OCI-LY7 (cell line): ENCODE measurements around the gene TM4SF4.

Source experiments
- EZH2phosphoT487 ChIP-seq: fragments of 200-600 bp; sonication (generic); IDR thresholded peaks from 2 replicates; pipeline ENCODE4 v1.6.1; 2018; ENCODE audit warnings: low read depth, borderline replicate concordance, mild to moderate bottlenecking, mixed run types, antibody characterized with exemption, low read length, moderate library complexity, mixed read lengths
- TF ChIP-seq, protein P1 (sequence below): fragments of 200-600 bp; sonication (generic); conservative IDR thresholded peaks from 2 replicates; pipeline ENCODE4 v1.5.1; 2014; ENCODE audit warnings: mild to moderate bottlenecking, antibody characterized with exemption, low read length, moderate library complexity, mixed read lengths

- TF ChIP-seq, protein P1, sequence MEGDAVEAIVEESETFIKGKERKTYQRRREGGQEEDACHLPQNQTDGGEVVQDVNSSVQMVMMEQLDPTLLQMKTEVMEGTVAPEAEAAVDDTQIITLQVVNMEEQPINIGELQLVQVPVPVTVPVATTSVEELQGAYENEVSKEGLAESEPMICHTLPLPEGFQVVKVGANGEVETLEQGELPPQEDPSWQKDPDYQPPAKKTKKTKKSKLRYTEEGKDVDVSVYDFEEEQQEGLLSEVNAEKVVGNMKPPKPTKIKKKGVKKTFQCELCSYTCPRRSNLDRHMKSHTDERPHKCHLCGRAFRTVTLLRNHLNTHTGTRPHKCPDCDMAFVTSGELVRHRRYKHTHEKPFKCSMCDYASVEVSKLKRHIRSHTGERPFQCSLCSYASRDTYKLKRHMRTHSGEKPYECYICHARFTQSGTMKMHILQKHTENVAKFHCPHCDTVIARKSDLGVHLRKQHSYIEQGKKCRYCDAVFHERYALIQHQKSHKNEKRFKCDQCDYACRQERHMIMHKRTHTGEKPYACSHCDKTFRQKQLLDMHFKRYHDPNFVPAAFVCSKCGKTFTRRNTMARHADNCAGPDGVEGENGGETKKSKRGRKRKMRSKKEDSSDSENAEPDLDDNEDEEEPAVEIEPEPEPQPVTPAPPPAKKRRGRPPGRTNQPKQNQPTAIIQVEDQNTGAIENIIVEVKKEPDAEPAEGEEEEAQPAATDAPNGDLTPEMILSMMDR: no peak
- no peak for TF ChIP-seq EZH2phosphoT487
Observed at GRCh38 chr3:149515249-149515648, 40.8 kb downstream of the TM4SF4 start.
